Right kidney (tissue), 9 donors: ENCODE results near the gene ELK3.
A peak's percentile ranks its signal among the peaks of the same experiment; 100 is the strongest.

ENCODE experiments used
- DNase-seq: peaks from one replicate; pipeline ENCODE4 v3.0.0-alpha.2; 2016
- long read RNA-seq, 8 donors: transcript quantifications; one replicate each; lab custom pipeline, GENCODE V29; 2026

Gene ELK3
- long read RNA-seq, donor 1, full-length matches to known transcripts, result 4 of 14 reads
- long read RNA-seq, donor 1, partial matches to known transcripts, result 10 of 14 reads
- long read RNA-seq, donor 1, other reads (novel, unspliced or antisense), result 0 of 14 reads
- long read RNA-seq, donor 2, full-length matches to known transcripts, result 7 of 27 reads
- long read RNA-seq, donor 2, partial matches to known transcripts, result 20 of 27 reads
- long read RNA-seq, donor 2, other reads (novel, unspliced or antisense), result 0 of 27 reads
- long read RNA-seq, donor 3, full-length matches to known transcripts, result 5 of 23 reads
- long read RNA-seq, donor 3, partial matches to known transcripts, result 18 of 23 reads
- long read RNA-seq, donor 3, other reads (novel, unspliced or antisense), result 0 of 23 reads
- long read RNA-seq, donor 4, full-length matches to known transcripts, result 9 of 29 reads
- long read RNA-seq, donor 4, partial matches to known transcripts, result 20 of 29 reads
- long read RNA-seq, donor 4, other reads (novel, unspliced or antisense), result 0 of 29 reads
- long read RNA-seq, donor 5, full-length matches to known transcripts, result 3 of 10 reads
- long read RNA-seq, donor 5, partial matches to known transcripts, result 7 of 10 reads
- long read RNA-seq, donor 5, other reads (novel, unspliced or antisense), result 0 of 10 reads
- long read RNA-seq, donor 6, full-length matches to known transcripts, result 7 of 23 reads
- long read RNA-seq, donor 6, partial matches to known transcripts, result 16 of 23 reads
- long read RNA-seq, donor 6, other reads (novel, unspliced or antisense), result 0 of 23 reads
- long read RNA-seq, donor 7, full-length matches to known transcripts, result 10 of 112 reads
- long read RNA-seq, donor 7, partial matches to known transcripts, result 102 of 112 reads
- long read RNA-seq, donor 7, other reads (novel, unspliced or antisense), result 0 of 112 reads
- long read RNA-seq, donor 8, full-length matches to known transcripts, result 6 of 13 reads
- long read RNA-seq, donor 8, partial matches to known transcripts, result 7 of 13 reads
- long read RNA-seq, donor 8, other reads (novel, unspliced or antisense), result 0 of 13 reads

- DNase-seq, result peak; percentile 71
Observed at GRCh38 chr12:96193725-96194575, at the start of gene ELK3. Gene ELK3 (plus strand): TSS chr12:96194375.

DNA sequence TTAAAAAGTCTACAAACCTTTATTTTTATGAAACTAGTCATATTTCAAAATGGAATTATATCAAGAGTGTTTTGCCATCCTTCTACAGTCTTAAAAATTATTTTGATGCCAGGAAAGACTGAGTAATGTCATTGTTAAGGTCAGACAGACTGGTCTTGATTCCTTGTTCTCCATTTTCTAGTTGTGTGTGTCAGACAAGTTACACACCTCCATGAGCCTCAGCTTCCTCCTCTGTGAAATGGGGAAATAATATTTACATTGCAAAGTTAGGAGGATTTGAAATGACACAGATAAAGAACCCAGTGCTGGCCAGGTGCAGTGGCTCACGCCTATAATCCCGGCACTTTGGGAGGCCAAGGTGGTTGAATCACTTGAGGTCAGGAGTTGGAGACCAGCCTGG is 47.4 kb upstream of the ELK3 start:
- DNase-seq, result no peak

DNA sequence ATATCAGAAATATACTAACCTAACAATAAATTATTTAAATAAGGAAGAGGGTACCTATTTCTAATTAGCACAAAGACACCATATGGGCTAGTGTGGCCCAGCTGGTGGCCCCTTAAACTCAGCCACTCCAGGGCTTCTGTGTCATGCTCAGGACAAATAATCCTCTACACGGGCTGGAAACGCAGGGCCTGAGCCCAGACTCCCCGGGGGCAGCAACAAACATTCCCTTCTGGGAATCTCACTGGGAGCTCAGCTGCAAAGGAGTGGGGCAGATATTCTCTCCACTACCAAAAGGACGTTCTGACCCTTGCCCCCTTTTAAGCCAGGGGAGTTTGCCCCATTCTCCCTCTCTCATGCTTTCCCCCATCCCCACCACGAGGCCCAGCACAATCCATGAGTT is 43.7 kb upstream of the ELK3 start:
- no peak for DNase-seq

GRCh38 chr12:96152164-96152563 is 42.0 kb upstream of the ELK3 start:
- DNase-seq, result no peak

DNA sequence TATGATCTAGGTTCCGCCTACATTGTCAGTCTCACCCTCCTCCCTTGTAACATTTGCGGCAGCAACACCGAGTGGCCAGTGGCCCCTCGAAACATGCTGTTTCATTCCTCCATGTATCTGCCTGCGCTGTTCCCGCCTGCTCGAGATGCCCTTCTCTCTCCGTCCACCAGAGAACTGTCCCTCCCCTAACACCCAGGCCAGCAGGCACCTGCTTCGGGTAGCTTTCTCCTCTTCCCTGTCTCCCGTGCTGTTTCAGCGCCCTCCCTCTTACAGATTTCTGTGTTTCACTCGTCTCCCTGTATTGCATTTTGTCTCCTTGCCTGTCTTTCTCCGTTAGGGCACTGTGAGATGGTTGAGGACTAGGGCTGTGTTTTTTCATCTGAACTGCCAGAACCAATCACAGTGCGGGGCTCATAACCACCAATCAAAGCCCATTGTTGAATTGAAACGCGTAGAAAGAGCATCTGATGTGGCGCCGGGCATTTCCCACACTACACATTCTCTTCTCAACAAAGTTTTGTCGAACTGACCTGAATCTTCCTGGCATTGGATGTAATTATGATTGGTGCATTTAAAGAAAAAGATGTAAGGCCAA is 40.9 kb upstream of the ELK3 start:
- no peak for DNase-seq

DNA sequence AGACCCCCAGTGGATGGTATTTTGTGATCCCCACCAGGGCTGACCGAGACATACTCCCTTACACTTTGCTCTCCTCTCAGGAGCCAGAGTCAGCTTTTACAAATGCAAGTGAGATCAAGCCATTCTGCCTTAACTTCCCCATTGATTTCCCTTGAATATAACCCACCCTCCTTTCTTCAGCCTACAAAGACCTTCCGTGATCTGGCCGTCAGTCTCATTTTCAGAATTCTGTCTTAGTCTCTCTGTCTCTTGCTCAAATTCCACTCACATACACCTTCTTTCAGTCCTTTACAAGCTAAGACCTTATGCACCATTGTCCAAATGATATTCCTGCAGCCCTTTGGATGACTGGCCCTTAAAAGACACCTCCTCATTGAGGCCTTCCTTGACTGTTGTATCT is 39.0 kb upstream of the ELK3 start:
- DNase-seq, result no peak

GRCh38 chr12:96155781-96156180 is 38.4 kb upstream of the ELK3 start:
- DNase-seq, result no peak

DNA sequence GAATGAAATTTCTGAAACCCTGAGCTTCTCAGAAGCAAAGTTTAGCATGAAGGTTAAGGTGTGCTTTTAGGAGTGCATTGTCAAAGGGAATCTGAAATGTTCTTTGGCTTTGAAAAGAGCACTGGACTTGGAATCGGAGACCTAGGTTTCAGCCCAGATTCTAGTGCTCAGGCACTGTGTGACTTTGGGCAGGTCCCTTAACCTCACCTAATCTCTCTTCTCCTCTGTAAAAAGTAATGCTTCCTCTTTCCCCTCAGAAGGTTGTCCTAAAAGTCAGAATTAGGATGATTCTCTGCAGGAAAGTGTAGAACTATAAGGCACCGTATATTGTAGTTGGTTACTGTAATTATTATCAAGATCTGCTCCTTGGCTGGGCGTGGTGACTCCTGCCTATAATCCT is 38.0 kb upstream of the ELK3 start:
- DNase-seq, result no peak

DNA sequence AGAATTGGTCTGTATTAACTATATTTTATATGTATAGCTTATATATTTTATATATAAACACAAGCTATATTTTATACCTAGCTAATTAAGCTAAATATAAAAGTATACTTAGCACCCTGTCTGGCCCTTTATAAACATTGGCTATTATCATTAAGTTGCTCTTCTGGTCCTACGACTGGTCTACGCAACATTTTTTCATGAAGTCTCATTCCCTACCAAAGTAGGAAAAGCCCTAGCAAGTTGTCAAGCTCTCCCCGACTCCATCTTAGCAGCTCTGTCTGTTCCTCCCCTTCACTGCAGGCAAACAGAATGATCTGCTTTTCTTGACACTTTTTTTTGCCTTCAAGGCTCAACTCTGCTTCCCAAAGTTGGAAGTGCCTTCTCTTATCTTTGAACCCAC is 36.7 kb upstream of the ELK3 start:
- DNase-seq, result no peak

- DNase-seq, result no peak
Observed at GRCh38 chr12:96164951-96165811, 29.0 kb upstream of the ELK3 start.

GRCh38 chr12:96166765-96167164 is 27.4 kb upstream of the ELK3 start:
- DNase-seq, result no peak

- no peak for DNase-seq
Observed at GRCh38 chr12:96167492-96167891, 26.7 kb upstream of the ELK3 start.

- DNase-seq, result no peak
Observed at GRCh38 chr12:96170328-96170727, 23.8 kb upstream of the ELK3 start.

DNA sequence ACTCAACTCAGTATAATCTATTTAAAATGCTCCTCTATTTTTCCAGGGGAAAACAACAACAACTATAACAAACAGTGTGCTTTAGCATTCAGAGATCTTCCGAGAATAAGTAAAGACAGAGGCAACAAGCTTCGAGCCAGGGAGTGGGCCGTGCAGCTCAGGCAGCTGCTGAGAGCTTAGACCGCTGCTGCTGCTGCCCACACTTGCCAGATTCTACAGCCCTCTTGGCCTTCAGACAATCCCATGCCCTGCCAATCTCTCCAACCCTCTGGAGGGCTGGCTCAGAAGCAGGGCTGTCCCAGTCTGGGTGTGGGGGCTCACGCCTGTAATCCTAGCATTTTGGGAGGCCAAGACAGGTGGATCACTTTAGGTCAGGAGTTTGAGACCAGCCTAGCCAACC is 23.4 kb upstream of the ELK3 start:
- no peak for DNase-seq

DNA sequence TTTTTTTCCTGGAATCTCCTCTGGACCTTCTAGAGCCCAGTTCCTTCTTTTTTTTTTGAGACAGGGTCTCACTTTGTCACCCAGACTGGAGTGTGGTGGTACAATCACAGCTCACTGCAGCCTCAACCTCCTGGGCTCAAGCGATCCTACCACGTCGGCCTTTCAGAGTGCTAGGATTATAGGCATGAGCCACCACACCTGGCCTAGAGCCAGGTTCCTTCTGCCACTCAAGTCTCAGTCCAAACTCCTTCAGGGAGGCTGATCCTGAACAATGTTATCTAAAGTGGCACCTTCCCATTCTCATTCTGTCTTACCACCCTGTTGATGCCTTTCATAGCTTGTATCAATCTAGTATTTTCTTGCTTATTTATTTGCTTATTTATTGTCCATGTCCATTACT is 22.3 kb upstream of the ELK3 start:
- DNase-seq, result no peak

GRCh38 chr12:96172981-96173380 is 21.2 kb upstream of the ELK3 start:
- no peak for DNase-seq

DNA sequence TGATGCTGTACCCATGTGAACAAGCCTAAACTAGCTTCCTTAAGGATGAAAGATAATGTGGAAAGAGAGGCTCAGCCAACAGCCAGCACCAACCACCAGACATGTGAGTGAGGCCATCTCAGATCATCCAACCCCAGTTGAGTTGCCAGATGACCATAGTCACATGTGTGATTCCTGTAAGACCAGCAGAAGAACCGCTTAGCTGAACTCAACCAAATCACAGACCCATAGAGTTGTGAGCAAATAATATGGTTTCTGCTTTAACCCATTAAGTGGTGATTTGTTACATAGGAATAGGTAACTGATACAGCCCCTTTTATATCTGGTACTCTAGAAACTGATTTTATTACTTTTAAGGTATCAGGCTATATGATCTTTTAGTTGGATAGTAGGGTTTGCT is 17.6 kb upstream of the ELK3 start:
- DNase-seq, result no peak

DNA sequence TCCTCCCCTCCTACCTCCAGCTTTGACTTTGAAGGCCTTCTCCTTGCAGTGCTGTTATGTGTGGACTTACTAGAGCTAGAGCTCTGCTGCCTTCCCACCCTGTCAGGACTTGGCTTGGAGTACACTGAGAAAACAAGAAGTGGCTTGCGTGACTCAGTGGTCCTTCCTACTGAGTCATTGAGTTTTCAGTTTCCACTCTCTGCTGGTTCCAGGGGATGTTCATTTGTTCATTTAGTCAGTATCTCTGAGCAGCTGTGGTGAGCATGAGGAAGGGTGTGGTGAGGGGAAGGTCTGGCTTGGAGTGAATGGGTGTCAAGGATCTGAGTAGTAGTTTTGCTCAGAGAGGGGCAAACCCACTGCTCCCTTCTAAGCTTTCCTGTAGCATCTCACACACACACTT is 17.2 kb upstream of the ELK3 start:
- DNase-seq, result no peak

DNA sequence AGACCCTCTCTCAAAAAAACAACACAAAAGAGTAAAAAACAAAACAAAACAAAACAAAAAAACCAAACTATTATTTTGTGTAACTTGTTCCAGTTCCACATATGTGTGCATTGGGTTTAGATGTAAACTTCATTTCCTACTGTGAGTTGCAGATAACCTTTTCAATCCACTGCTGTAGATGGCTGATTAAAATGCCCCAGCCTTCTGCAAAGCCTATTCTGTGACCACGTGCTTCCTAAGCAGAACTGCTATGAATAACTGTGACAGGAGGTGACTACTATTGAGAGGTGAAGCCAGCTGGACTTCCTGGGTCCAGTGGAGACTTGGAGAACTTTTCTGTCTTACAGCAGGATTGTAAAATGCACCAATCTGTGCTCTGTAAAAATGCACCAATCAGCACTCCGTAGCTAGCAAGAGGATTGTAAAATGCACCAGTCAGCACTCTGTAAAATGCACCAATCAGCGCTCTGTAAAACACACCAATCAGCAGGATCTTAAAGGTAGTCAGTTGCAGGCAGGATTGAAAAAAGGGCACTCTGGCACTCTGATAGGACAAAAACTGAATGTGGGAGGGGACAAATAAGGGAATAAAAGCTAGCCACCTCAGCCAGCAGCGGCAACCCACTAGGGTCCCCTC is 10.3 kb upstream of the ELK3 start:
- DNase-seq, result no peak

DNA sequence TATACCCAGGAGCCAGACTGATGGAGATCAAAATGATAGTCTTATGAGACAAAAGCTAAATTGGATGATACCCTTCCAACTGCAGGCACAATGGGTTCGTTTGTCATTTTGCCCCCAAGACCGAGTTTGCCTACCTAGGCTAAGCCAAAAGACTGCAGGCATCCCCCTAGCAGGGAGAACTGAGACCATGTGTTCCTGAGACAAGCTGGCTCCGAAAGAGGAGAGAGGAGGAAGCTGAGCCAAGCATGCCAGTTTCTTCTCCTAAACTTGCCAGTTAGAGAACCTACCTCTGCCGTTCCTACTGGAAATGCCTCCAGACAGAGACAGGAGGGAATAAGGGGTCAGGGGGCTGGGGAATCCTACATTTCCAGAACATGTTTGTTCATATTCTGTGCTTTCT is 8.3 kb upstream of the ELK3 start:
- DNase-seq, result no peak
